Panc1 (cell line): Measurements from ENCODE around the gene LAP3. TPM values are rescaled to one million over a fixed set of nuclear protein-coding genes. Genes with fewer than 3 reads are reported as not detected.

Experiments used
- ATAC-seq: fragments of 200-7000 bp; cut with Tn5 transposase; 2 replicates; pipeline ENCODE4 v1.9.1; 2020; ENCODE audit warnings: mild to moderate bottlenecking, moderate library complexity
- BruUV-seq: library from RNA; stranded (reverse); fragments of 400-500 nt; replicated peaks from 2 replicates; lab custom pipeline; 2021; lab: Mats Ljungman, UMichigan
- CTCF ChIA-PET: fragments of 300-600 bp; sonication (Branson Sonifier 250); formaldehyde crosslinking; loops from one replicate; lab custom pipeline; 2022; ENCODE audit warnings: antibody characterized with exemption; lab: Charles Lee
- POLR2A ChIA-PET: fragments of 300-600 bp; sonication (Branson Sonifier 250); formaldehyde crosslinking; loops from one replicate; lab custom pipeline; 2022; ENCODE audit warnings: antibody characterized with exemption; lab: Charles Lee
- DNase-seq: peaks from one replicate; pipeline ENCODE4 v3.0.0-alpha.2; 2010; ENCODE audit warnings: low read depth, low spot score
- H3K27ac ChIP-seq: 2 replicates; pipeline ENCODE4 v1.5.1; 2011; ENCODE audit warnings: mild to moderate bottlenecking, low read length, inconsistent platforms
- H3K27me3 ChIP-seq: fragments of 200-500 bp; sonication (Bioruptor generic); 2 replicates; pipeline ENCODE4 v1.6.0; 2014; ENCODE audit warnings: low read length, inconsistent platforms; ENCODE audit not compliant: control insufficient read depth, insufficient read depth
- H3K36me3 ChIP-seq: fragments of 200-500 bp; sonication (Bioruptor generic); 2 replicates; pipeline ENCODE4 v1.5.1; 2014; ENCODE audit warnings: inconsistent platforms, mild to moderate bottlenecking, low read length, moderate library complexity; ENCODE audit not compliant: control insufficient read depth, insufficient read depth
- H3K4me1 ChIP-seq: 2 replicates; pipeline ENCODE4 v1.5.1; 2011; ENCODE audit warnings: inconsistent platforms, mild to moderate bottlenecking, low read length, moderate library complexity; ENCODE audit not compliant: control insufficient read depth, insufficient read depth
- H3K4me3 ChIP-seq, 2 experiments: 2 replicates each; pipeline ENCODE4 v1.5.1; 2011 to 2012; ENCODE audit warnings: low read depth in 2 of 2, low read length in 2 of 2, mild to moderate bottlenecking in 2 of 2, inconsistent platforms in 1 of 2, moderate library complexity in 1 of 2
- H3K9me3 ChIP-seq: fragments of 200-500 bp; sonication (Bioruptor generic); 2 replicates; pipeline ENCODE4 v1.5.1; 2014; ENCODE audit warnings: low read depth, mild to moderate bottlenecking, inconsistent platforms, low read length, moderate library complexity; ENCODE audit not compliant: control insufficient read depth, insufficient read depth
- POLR2AphosphoS5 ChIP-seq: IDR thresholded peaks from 2 replicates; pipeline ENCODE4 v1.6.1; 2012; ENCODE audit warnings: mild to moderate bottlenecking, low read depth, low read length, moderate library complexity
- SIN3A ChIP-seq: IDR thresholded peaks from 2 replicates; pipeline ENCODE4 v1.6.1; 2012; ENCODE audit warnings: low read depth, mild to moderate bottlenecking, low read length, moderate library complexity, borderline replicate concordance; ENCODE audit not compliant: insufficient read depth
- TCF7L2 ChIP-seq: IDR thresholded peaks from 2 replicates; pipeline ENCODE4 v1.6.1; 2011; ENCODE audit warnings: mild to moderate bottlenecking, low read depth, low read length, inconsistent platforms
- in situ Hi-C: cut with HindIII; loops from 2 replicates; pipeline ENCODE4 v1.10.0; 2016; ENCODE audit warnings: low sequenced_read_pairs, low pct_unique_long_range_greater_than_20kb
- intact Hi-C: fragments of 100-400 bp; cut with micrococcal nuclease; formaldehyde crosslinking; loops from one replicate; pipeline ENCODE4 v1.10.0; 2022; ENCODE audit not compliant: unreplicated experiment
- total RNA-seq: library from RNA; stranded (reverse); gene quantifications from one replicate; pipeline ENCODE4 v1.2.1, GENCODE V29; 2021; ENCODE audit not compliant: unreplicated experiment
- TF ChIP-seq, protein P1 (sequence below): fragments of 450-650 bp; IDR thresholded peaks from 2 replicates; pipeline ENCODE4 v1.5.1; 2017; ENCODE audit warnings: mild to moderate bottlenecking
- TF ChIP-seq, protein P2 (sequence below), 2 experiments: IDR thresholded peaks; 2 replicates each; pipeline ENCODE4 v1.6.1; 2011 to 2012; ENCODE audit warnings: low read depth in 2 of 2, control low read depth in 1 of 2, low read length in 1 of 2, mild to moderate bottlenecking in 1 of 2, moderate library complexity in 1 of 2; ENCODE audit not compliant: insufficient read depth in 1 of 2

The LAP3 gene
- total RNA-seq, 1 experiment from 2014 or later: 51.4 TPM

DNA sequence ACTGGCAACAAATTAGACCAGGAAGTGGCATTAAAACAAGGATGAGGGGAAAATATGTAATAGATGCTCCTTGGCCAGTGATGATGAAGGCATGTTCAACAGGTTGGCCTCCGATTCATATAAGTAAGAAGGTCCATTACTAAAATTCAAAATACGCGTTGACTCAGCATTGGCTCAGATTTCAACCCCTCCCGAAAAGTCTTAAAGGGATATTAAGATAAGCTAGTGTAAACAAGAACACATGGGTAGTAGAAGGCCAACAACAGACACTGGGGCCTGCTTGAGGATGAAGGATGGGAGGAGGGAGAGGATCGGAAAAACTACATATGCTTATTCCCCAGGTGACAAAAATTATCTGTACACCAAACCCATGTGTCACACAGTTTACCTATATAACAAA, 19.1 kb upstream of the LAP3 start:
- no peak overlapping the region for H3K27ac ChIP-seq
- ATAC-seq (no peak), DNase-seq (no peak)
- TF ChIP-seq SIN3A (no peak), TCF7L2 (no peak)
- H3K27me3 ChIP-seq: no peaks in the 10 kb centered on the region
- H3K36me3 ChIP-seq: no peaks in the 10 kb centered on the region
- in situ Hi-C loops (no loop called here), intact Hi-C loops (no loop called here)
- no peak overlapping the region for H3K4me3 ChIP-seq
- no peaks in the 10 kb centered on the region for H3K9me3 ChIP-seq
- no peaks in the 10 kb centered on the region for H3K4me1 ChIP-seq
- no TSS peak for BruUV-seq
- ChIA-PET POLR2A (no interaction called here), CTCF (no interaction called here)

DNA sequence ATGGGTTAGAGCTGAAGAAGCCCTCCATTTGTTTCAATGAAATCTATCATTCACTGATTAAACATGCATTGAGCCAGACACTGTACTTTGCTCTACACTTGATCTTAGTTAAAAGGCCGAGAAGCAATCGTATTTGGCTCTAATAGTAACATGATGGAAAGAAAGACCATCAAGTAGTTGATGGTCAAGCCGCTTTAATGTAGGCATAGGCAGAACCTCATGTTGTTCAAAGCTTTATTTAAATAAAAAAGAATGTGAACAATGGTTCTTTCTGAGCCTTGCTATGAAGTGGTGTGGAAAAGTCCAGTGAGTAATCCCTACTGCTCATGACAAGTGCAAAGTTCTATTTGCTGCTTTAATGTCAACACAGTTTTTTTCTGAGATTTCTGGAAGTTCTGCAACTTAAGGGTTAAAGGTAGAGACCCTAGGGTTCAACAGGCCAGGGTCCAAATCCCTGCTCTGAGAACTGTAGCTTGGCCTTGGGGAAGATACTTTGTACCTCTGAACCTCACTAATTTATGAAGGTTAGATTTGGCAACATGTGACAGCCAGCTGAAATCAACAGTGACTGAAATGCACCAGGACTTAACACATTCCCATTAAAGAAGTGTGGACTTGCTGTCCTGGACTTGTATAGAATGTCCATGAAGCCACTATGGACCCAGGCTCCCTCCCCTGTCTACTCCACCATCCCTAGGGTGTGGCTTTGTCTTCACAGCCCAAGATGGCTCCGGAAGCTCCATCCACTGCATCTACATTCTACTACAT, 17.9 kb upstream of the LAP3 start:
- ATAC-seq (no peak), DNase-seq (no peak)
- H3K36me3 ChIP-seq: no peaks in the 10 kb centered on the region
- H3K9me3 ChIP-seq: no peaks in the 10 kb centered on the region
- no peak for TF ChIP-seq POLR2AphosphoS5
- TF ChIP-seq, protein P1, sequence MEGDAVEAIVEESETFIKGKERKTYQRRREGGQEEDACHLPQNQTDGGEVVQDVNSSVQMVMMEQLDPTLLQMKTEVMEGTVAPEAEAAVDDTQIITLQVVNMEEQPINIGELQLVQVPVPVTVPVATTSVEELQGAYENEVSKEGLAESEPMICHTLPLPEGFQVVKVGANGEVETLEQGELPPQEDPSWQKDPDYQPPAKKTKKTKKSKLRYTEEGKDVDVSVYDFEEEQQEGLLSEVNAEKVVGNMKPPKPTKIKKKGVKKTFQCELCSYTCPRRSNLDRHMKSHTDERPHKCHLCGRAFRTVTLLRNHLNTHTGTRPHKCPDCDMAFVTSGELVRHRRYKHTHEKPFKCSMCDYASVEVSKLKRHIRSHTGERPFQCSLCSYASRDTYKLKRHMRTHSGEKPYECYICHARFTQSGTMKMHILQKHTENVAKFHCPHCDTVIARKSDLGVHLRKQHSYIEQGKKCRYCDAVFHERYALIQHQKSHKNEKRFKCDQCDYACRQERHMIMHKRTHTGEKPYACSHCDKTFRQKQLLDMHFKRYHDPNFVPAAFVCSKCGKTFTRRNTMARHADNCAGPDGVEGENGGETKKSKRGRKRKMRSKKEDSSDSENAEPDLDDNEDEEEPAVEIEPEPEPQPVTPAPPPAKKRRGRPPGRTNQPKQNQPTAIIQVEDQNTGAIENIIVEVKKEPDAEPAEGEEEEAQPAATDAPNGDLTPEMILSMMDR: no peak
- TF ChIP-seq TCF7L2: no peak
- TF ChIP-seq, protein P2, sequence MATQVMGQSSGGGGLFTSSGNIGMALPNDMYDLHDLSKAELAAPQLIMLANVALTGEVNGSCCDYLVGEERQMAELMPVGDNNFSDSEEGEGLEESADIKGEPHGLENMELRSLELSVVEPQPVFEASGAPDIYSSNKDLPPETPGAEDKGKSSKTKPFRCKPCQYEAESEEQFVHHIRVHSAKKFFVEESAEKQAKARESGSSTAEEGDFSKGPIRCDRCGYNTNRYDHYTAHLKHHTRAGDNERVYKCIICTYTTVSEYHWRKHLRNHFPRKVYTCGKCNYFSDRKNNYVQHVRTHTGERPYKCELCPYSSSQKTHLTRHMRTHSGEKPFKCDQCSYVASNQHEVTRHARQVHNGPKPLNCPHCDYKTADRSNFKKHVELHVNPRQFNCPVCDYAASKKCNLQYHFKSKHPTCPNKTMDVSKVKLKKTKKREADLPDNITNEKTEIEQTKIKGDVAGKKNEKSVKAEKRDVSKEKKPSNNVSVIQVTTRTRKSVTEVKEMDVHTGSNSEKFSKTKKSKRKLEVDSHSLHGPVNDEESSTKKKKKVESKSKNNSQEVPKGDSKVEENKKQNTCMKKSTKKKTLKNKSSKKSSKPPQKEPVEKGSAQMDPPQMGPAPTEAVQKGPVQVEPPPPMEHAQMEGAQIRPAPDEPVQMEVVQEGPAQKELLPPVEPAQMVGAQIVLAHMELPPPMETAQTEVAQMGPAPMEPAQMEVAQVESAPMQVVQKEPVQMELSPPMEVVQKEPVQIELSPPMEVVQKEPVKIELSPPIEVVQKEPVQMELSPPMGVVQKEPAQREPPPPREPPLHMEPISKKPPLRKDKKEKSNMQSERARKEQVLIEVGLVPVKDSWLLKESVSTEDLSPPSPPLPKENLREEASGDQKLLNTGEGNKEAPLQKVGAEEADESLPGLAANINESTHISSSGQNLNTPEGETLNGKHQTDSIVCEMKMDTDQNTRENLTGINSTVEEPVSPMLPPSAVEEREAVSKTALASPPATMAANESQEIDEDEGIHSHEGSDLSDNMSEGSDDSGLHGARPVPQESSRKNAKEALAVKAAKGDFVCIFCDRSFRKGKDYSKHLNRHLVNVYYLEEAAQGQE (IDR thresholded peaks at IDR 0.05; ENCODE audit: insufficient read depth in 1 of 2, low read depth in 2 of 2, low read length in 1 of 2): no peak
- no peak for TF ChIP-seq SIN3A
- CTCF ChIA-PET: interaction anchor here (0.5 kb wide), 1 partner anchor 13 kb away, joined by 3 read pairs; no protein-coding TSS in a partner anchor
- intact Hi-C loops: no loop called here
- H3K4me3 ChIP-seq: no peak overlapping the region
- no peaks in the 10 kb centered on the region for H3K4me1 ChIP-seq
- no peak overlapping the region for H3K27ac ChIP-seq
- no peaks in the 10 kb centered on the region for H3K27me3 ChIP-seq
- no TSS peak for BruUV-seq
- in situ Hi-C loops: no loop called here
- POLR2A ChIA-PET: no interaction called here

DNA sequence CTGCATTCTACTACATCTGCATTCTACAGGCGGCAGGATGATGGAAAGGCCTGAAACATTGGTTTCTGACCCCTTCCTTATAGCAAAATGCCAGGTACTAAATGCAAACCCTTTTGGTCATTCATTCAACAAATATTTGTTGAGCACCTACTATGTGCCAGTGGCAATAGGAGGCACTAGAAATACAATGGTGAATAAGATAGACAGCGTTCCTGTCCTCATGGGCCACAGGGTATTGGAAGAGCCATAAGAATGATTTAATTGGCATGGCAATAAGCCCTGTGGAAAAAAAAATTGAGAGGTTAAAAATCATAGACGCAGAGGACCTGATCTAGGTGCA, 17.3 kb upstream of the LAP3 start:
- no peak for TF ChIP-seq TCF7L2
- TF ChIP-seq POLR2AphosphoS5: no peak
- TF ChIP-seq, protein P1: no peak
- TF ChIP-seq SIN3A: no peak
- TF ChIP-seq, protein P2 (IDR thresholded peaks at IDR 0.05; ENCODE audit: insufficient read depth in 1 of 2, low read depth in 2 of 2, low read length in 1 of 2): no peak
- BruUV-seq: no TSS peak
- ATAC-seq (no peak), DNase-seq (no peak)
- Histone ChIP-seq H3K9me3 (no peaks in the 10 kb centered on the region), H3K4me3 (no peak overlapping the region), H3K36me3 (no peaks in the 10 kb centered on the region), H3K4me1 (no peaks in the 10 kb centered on the region), H3K27ac (no peak overlapping the region), H3K27me3 (no peaks in the 10 kb centered on the region)
- ChIA-PET CTCF (no interaction called here), POLR2A (no interaction called here)
- intact Hi-C loops: no loop called here
- in situ Hi-C loops: no loop called here
